GM12864 (cell line): ENCODE results near the gene PLA2G10.

Experiments used
- DNase-seq: peaks from one replicate; pipeline ENCODE4 v3.0.0-alpha.2; 2011; ENCODE audit warnings: low read depth
- H3K4me3 ChIP-seq: 2 replicates; pipeline ENCODE4 v1.5.1; 2011; ENCODE audit warnings: mild to moderate bottlenecking, low read depth, low read length, control low read depth
- CTCF ChIP-seq: IDR thresholded peaks from 2 replicates; pipeline ENCODE4 v1.5.1; 2011; ENCODE audit warnings: low read depth, mild to moderate bottlenecking, moderate library complexity, low read length, control low read depth, inconsistent platforms; ENCODE audit errors: missing control alignments

Gene PLA2G10

DNA sequence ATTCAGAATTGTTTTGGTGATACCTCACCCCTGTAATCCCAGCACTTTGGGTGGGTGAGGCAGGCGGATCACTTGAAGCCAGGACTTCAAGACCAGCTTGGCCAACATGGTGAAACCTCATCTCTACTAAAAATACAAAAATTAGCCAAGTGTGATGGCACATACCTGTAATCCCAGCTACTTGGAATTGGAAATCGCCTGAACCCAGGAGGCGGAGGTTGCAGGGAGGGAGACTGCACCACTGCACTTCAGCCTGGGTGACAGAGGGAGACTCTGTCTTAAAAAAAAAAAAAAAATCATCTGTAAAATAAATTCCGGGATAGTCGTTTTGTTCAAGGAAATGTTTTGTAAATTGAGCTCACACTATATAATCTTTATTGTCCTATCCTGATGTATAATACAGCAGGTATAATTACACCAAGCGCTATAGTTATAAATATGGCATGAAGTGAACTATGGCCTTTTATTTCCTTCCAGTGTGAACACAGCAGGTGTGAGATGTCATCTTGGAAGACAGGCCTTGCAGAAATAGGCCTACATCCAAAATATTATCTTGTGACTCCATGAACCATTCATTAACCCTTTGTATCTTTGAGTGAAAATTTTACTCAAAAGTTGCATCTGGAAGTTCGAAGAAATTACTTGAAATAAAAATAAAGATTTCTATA, 25.4 kb downstream of the PLA2G10 start:
- no peak for DNase-seq

GRCh38 chr16:14667347-14668266, 26.5 kb downstream of the PLA2G10 start:
- H3K4me3 ChIP-seq = no peak overlapping the region
- TF ChIP-seq CTCF = no peak
- DNase-seq = no peak

More for the DNA sequence above, 25.4 kb downstream of the PLA2G10 start:
- TF ChIP-seq CTCF = no peak
- no peak overlapping the region for H3K4me3 ChIP-seq

DNA sequence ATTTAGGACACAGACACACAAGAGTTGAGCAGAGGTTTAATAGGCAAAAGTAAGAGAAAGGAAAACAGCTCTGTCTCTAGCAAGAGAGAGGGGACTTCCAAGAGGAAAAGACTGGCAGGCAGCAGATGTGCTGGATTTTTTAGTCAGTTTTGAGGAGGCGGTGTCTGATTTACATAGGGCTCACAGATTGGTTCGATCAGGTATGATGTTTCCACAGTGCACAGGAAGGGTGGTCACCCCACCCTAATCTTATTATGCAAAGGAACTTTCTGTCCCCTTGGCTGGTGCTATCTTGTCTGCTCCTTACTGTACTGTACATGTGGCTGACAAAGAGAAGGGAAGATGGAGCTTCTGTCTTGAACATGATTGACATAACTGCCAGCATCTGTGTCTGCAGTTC, 36.0 kb downstream of the PLA2G10 start:
- peak; percentile 56 for DNase-seq

GRCh38 chr16:14652726-14653125, 41.4 kb downstream of the PLA2G10 start:
- no peak overlapping the region for H3K4me3 ChIP-seq
- TF ChIP-seq CTCF = no peak
- DNase-seq = no peak

More for the DNA sequence above, 36.0 kb downstream of the PLA2G10 start:
- no peak overlapping the region for H3K4me3 ChIP-seq
- TF ChIP-seq CTCF = no peak

GRCh38 chr16:14650629-14651028, 43.5 kb downstream of the PLA2G10 start:
- no peak for DNase-seq
- no peak overlapping the region for H3K4me3 ChIP-seq
- TF ChIP-seq CTCF = no peak

DNA sequence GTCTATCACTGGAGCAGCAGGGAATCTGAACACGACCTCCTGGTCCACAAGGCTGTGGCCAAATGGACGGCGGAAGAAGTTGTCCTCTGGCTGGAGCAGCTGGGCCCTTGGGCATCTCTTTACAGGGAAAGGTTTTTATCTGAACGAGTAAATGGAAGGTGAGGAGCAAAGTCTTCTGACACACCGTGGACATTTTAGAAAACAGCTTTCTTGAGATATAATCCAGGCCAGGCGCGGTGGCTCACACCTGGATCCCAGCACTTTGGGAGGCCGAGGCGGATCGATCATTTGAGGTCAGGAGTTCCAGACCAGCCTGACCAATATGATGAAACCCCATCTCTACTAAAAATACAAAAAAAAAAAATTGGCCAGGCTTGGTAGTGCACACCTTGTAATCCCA, 44.3 kb downstream of the PLA2G10 start:
- no peak for TF ChIP-seq CTCF
- H3K4me3 ChIP-seq = no peak overlapping the region
- no peak for DNase-seq

DNA sequence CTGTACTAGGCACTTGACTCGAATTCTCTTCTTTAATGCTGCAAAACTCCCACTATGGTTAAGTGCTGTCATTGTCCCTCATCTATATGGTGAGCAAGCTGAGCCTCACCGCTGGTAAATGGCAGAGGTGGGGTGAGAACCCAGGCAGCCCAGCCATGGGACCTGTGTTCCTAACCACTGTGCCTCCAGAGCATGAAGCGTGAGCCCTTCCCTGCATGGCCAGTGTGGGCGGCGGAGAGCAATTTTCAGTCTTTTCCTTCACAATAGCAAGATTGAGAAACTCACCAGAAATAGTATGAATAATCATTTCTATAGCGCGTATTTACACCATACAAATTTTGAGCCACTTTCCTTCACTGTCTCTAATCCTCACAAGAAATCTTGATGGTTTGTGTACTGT, 52.2 kb downstream of the PLA2G10 start:
- H3K4me3 ChIP-seq = no peak overlapping the region
- no peak for DNase-seq
- TF ChIP-seq CTCF = no peak
